CD4-positive, alpha-beta T cell (primary cell): ENCODE data around the gene MAN2A2. TPM values are rescaled to one million over a fixed set of nuclear protein-coding genes. Genes with fewer than 3 reads are reported as not detected.
A peak's percentile ranks its signal among the peaks of the same experiment; 100 is the strongest.

ENCODE experiments used
- ATAC-seq: fragments of 200-7000 bp; cut with Tn5 transposase; one replicate; pipeline ENCODE4 v1.10.0; 2022; ENCODE audit warnings: mild to moderate bottlenecking; ENCODE audit not compliant: poor library complexity
- CTCF ChIA-PET: fragments of 350-600 bp; sonication (Branson Sonifier 250); formaldehyde crosslinking; loops from one replicate; lab custom pipeline; 2021; ENCODE audit warnings: antibody characterized with exemption, inconsistent platforms; lab: Charles Lee
- POLR2A ChIA-PET: fragments of 350-600 bp; sonication (Branson Sonifier 250); formaldehyde crosslinking; loops from one replicate; lab custom pipeline; 2021; ENCODE audit warnings: antibody characterized with exemption, inconsistent platforms; lab: Charles Lee
- DNase-seq, 14 experiments: peaks; one replicate each; pipeline ENCODE4 v3.0.0-alpha.2; 2013 to 2020; ENCODE audit warnings: mixed read lengths in 2 of 14
- H3K27ac ChIP-seq, 2 donors: one replicate each; pipeline versions ENCODE4 v1.5.1 to v1.7.0; 2013; ENCODE audit warnings: low read length in 2 of 2, low read depth in 1 of 2, mild to moderate bottlenecking in 1 of 2
- H3K27me3 ChIP-seq, 2 experiments: 1 replicate in 1 of 2; 2 replicates in 1 of 2; pipeline versions ENCODE4 v1.6.1 to v1.7.0; 2013; ENCODE audit warnings: low read length in 2 of 2, control low read depth in 1 of 2, mild to moderate bottlenecking in 1 of 2, moderate library complexity in 1 of 2; ENCODE audit not compliant: insufficient read depth in 2 of 2, control insufficient read depth in 1 of 2
- H3K36me3 ChIP-seq: one replicate; pipeline ENCODE4 v1.6.1; 2013; ENCODE audit warnings: low read length, control low read depth; ENCODE audit not compliant: insufficient read depth
- H3K4me1 ChIP-seq: one replicate; pipeline ENCODE4 v1.6.1; 2013; ENCODE audit warnings: low read length, control low read depth; ENCODE audit not compliant: insufficient read depth
- H3K4me3 ChIP-seq: one replicate; pipeline ENCODE4 v1.5.1; 2013; ENCODE audit warnings: mild to moderate bottlenecking, low read length, moderate library complexity
- H3K9me3 ChIP-seq, 2 experiments: 1 replicate in 1 of 2; 2 replicates in 1 of 2; pipeline versions ENCODE4 v1.6.1 to v1.7.0; 2013; ENCODE audit warnings: low read length in 2 of 2, mild to moderate bottlenecking in 2 of 2, control low read depth in 1 of 2, moderate library complexity in 1 of 2; ENCODE audit not compliant: control insufficient read depth in 1 of 2, insufficient read depth in 1 of 2
- H3K27ac Mint-ChIP-seq: one replicate; pipeline ENCODE4 v1.8.0; 2020; ENCODE audit warnings: mixed read lengths
- H3K27me3 Mint-ChIP-seq: one replicate; pipeline ENCODE4 v1.8.0; 2021; ENCODE audit warnings: mixed read lengths
- H3K36me3 Mint-ChIP-seq: one replicate; pipeline ENCODE4 v1.8.0; 2021; ENCODE audit warnings: low read depth, mixed read lengths
- H3K4me1 Mint-ChIP-seq: one replicate; pipeline ENCODE4 v1.8.0; 2021; ENCODE audit warnings: low read depth, mixed read lengths
- H3K4me3 Mint-ChIP-seq: one replicate; pipeline ENCODE4 v1.8.0; 2020; ENCODE audit warnings: mild to moderate bottlenecking, mixed read lengths
- H3K9me3 Mint-ChIP-seq: one replicate; pipeline ENCODE4 v1.8.0; 2020; ENCODE audit warnings: mixed read lengths
- intact Hi-C, 2 experiments: fragments of 100-400 bp; cut with DNase I in 1 of 2; cut with micrococcal nuclease in 1 of 2; formaldehyde crosslinking; loops; one replicate each; pipeline versions ENCODE4 v1.15.1 to v1.9.0; 2023 to 2025; cut with DNase I, micrococcal nuclease
- total RNA-seq, 174 experiments: library from RNA in 2 of 174; stranded (reverse) in 2 of 174; gene quantifications; one replicate each; pipeline ENCODE4 v1.2.3 and lab custom pipeline; 2021 to 2026
- TF ChIP-seq, protein P1 (sequence below): fragments of 200-600 bp; IDR thresholded peaks from one replicate; pipeline ENCODE4 v1.8.0; 2022; ENCODE audit warnings: antibody characterized with exemption, mild to moderate bottlenecking

The MAN2A2 gene
- total RNA-seq, 2 experiments from 2014 or later = 125 to 128 TPM

DNA sequence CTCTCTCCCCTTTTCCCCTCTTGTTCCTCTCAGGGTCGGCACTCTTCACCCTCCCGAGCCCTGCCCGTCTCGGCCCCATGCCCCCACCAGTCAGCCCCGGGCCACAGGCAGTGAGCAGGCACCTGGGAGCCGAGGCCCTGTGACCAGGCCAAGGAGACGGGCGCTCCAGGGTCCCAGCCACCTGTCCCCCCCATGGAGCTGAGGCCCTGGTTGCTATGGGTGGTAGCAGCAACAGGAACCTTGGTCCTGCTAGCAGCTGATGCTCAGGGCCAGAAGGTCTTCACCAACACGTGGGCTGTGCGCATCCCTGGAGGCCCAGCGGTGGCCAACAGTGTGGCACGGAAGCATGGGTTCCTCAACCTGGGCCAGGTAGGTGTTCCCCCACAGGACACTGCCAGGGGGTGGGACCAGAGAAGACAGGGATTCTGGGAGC is 27.5 kb upstream of the MAN2A2 start:
- intact Hi-C loops = loop anchor here in 1 of 2 experiments (10.0 kb wide), 1 partner anchor 161 kb away; the partner anchor contains the start of gene BLM
- Mint-ChIP-seq H3K27me3 (no peaks in the 10 kb centered on the region), H3K4me3 (no peak overlapping the region), H3K27ac (no peak overlapping the region), H3K36me3 (peaks cover 57% of the 10 kb centered on the region), H3K9me3 (no peaks in the 10 kb centered on the region), H3K4me1 (peaks cover 20% of the 10 kb centered on the region)
- Histone ChIP-seq H3K4me1 (peaks cover 30% of the 10 kb centered on the region), H3K27me3 (no peaks in the 10 kb centered on the region), H3K27ac (no peak overlapping the region), H3K36me3 (peaks cover 49% of the 10 kb centered on the region), H3K9me3 (no peaks in the 10 kb centered on the region), H3K4me3 (no peak overlapping the region)
- ATAC-seq = no peak
- ChIA-PET POLR2A (no interaction called here), CTCF (no interaction called here)
- DNase-seq = peak in 1 of 14 experiments; percentile 13
- TF ChIP-seq, protein P1, sequence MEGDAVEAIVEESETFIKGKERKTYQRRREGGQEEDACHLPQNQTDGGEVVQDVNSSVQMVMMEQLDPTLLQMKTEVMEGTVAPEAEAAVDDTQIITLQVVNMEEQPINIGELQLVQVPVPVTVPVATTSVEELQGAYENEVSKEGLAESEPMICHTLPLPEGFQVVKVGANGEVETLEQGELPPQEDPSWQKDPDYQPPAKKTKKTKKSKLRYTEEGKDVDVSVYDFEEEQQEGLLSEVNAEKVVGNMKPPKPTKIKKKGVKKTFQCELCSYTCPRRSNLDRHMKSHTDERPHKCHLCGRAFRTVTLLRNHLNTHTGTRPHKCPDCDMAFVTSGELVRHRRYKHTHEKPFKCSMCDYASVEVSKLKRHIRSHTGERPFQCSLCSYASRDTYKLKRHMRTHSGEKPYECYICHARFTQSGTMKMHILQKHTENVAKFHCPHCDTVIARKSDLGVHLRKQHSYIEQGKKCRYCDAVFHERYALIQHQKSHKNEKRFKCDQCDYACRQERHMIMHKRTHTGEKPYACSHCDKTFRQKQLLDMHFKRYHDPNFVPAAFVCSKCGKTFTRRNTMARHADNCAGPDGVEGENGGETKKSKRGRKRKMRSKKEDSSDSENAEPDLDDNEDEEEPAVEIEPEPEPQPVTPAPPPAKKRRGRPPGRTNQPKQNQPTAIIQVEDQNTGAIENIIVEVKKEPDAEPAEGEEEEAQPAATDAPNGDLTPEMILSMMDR = no peak

DNA sequence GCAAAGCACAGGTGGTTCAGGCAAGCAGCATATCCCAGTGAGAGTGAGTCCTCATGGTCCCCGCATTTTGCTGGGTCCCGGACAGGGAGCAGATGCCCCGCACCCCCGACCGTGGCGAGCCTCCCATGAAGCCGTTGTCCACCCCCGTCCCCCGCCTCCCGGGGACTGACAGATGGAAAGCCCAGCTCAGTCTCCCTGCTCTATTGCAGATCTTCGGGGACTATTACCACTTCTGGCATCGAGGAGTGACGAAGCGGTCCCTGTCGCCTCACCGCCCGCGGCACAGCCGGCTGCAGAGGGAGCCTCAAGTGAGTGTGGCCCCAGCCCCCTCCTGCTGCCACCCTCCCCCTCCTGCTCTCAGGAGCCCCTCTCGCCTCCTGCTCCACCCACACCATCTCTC is 27.1 kb upstream of the MAN2A2 start:
- peaks cover 52% of the 10 kb centered on the region for H3K36me3 ChIP-seq
- POLR2A ChIA-PET = no interaction called here
- intact Hi-C loops = loop anchor here in 1 of 2 experiments (10.0 kb wide), 1 partner anchor 161 kb away; the partner anchor contains the start of gene BLM
- Mint-ChIP-seq H3K4me1 (peaks cover 16% of the 10 kb centered on the region), H3K36me3 (peaks cover 57% of the 10 kb centered on the region), H3K27me3 (no peaks in the 10 kb centered on the region), H3K27ac (no peak overlapping the region), H3K4me3 (peak overlapping the region; percentile 25), H3K9me3 (no peaks in the 10 kb centered on the region)
- no peak overlapping the region for H3K4me3 ChIP-seq
- H3K27ac ChIP-seq = no peak overlapping the region
- H3K9me3 ChIP-seq = no peaks in the 10 kb centered on the region
- ATAC-seq (no peak), DNase-seq (peak in 1 of 14 experiments; percentile 16)
- CTCF ChIA-PET = no interaction called here
- TF ChIP-seq, protein P1 = no peak
- peaks cover 25% of the 10 kb centered on the region for H3K4me1 ChIP-seq
- H3K27me3 ChIP-seq = no peaks in the 10 kb centered on the region

DNA sequence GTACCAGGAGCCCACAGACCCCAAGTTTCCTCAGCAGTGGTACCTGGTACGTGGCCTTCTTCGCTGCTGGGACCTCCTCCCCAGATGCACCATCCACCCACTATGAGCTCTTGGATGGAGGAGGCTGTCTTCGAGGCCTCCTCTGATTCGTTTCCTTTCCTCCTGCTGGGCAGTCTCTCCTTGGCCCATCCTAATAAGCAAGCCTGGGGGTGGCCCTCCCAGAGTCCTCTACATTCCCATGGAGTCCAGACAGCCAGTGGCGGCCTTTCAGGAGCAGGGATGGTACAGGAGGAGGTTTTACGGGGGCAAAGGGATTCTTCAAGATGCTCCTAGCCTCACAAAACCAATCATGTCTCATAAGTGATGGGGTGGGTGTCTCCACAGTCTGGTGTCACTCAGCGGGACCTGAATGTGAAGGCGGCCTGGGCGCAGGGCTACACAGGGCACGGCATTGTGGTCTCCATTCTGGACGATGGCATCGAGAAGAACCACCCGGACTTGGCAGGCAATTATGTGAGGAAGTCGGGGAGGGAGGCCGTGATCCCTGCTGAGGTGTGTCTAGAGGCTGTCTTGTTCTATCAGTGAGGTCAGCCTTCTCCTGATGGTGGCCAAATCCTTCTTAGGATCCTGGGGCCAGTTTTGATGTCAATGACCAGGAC is 26.5 kb upstream of the MAN2A2 start:
- no peak overlapping the region for H3K4me3 ChIP-seq
- H3K4me1 ChIP-seq = peaks cover 25% of the 10 kb centered on the region
- Mint-ChIP-seq H3K36me3 (peaks cover 59% of the 10 kb centered on the region), H3K27ac (no peak overlapping the region), H3K4me1 (peaks cover 15% of the 10 kb centered on the region), H3K9me3 (no peaks in the 10 kb centered on the region), H3K4me3 (peak overlapping the region; percentile 25), H3K27me3 (no peaks in the 10 kb centered on the region)
- peaks cover 58% of the 10 kb centered on the region for H3K36me3 ChIP-seq
- ATAC-seq (no peak), DNase-seq (no peak)
- ChIA-PET CTCF (no interaction called here), POLR2A (no interaction called here)
- TF ChIP-seq, protein P1 = no peak
- no peaks in the 10 kb centered on the region for H3K9me3 ChIP-seq
- intact Hi-C loops = loop anchor here in 1 of 2 experiments (10.0 kb wide), 1 partner anchor 162 kb away; the partner anchor contains the start of gene BLM
- no peak overlapping the region for H3K27ac ChIP-seq
- H3K27me3 ChIP-seq = no peaks in the 10 kb centered on the region
